Measurements from ENCODE around the gene ZC3H7A.

DNA sequence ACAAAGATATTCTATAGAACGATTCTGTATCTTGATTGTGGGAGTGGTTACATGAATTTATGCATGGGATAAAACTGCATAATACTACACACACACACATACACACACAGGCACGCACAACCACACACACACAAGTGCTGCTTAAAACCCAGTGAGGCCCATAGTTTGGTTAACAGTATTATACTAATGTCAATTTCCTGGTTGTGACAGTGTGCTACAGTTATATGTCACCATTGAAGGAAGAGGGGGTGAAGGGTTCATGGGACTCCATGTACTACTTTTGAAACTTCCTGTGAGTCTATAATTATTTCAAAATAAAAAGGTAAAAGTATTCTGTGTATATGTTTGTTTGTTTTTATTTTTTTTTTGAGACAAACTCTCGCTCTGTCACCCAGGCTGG is 8.1 kb downstream of the ZC3H7A start:
- TF ChIP-seq TAF1 (IDR thresholded peaks at IDR 0.05; ENCODE audit: borderline replicate concordance, low read depth, low read length) (no peak), POLR2A (IDR thresholded peaks at IDR 0.05; ENCODE audit: low read depth, low read length) (no peak)
